GM12878 (cell line): ENCODE measurements around the gene COL5A1.

Experiments
- ATF2 ChIP-seq: IDR thresholded peaks from 2 replicates; pipeline ENCODE4 v1.6.1; 2012; ENCODE audit warnings: low read length, inconsistent platforms
- ELK1 ChIP-seq: IDR thresholded peaks from 2 replicates; pipeline ENCODE4 v1.6.1; 2012; ENCODE audit warnings: low read depth, low read length, improper control_type of control experiment
- FOXM1 ChIP-seq: IDR thresholded peaks from 2 replicates; pipeline ENCODE4 v1.6.1; 2012; ENCODE audit warnings: low read depth, mild to moderate bottlenecking, inconsistent platforms, low read length, moderate library complexity
- GABPA ChIP-seq: IDR thresholded peaks from 2 replicates; pipeline ENCODE4 v1.6.1; 2014; ENCODE audit warnings: antibody characterized with exemption, low read depth, mild to moderate bottlenecking, inconsistent platforms
- POLR2A ChIP-seq: IDR thresholded peaks from 2 replicates; pipeline ENCODE4 v1.6.1; 2011; ENCODE audit warnings: low read depth, mild to moderate bottlenecking, low read length
- RCOR1 ChIP-seq: conservative IDR thresholded peaks from 2 replicates; pipeline ENCODE4 v1.6.1; 2012; ENCODE audit warnings: low read depth, low read length, improper control_type of control experiment
- SMC3 ChIP-seq: IDR thresholded peaks from 2 replicates; pipeline ENCODE4 v1.6.1; 2011; ENCODE audit warnings: low read length, improper control_type of control experiment, borderline replicate concordance
- TAF1 ChIP-seq: IDR thresholded peaks from 2 replicates; pipeline ENCODE4 v1.6.1; 2011; ENCODE audit warnings: mild to moderate bottlenecking, low read depth, low read length, borderline replicate concordance

GRCh38 chr9:134595014-134595413 is 46.6 kb upstream of the COL5A1 start:
- no peak for TF ChIP-seq RCOR1
- no peak for TF ChIP-seq ATF2
- no peak for TF ChIP-seq SMC3
- no peak for TF ChIP-seq POLR2A
- no peak for TF ChIP-seq TAF1
- TF ChIP-seq ELK1 = no peak
- TF ChIP-seq GABPA = no peak
- no peak for TF ChIP-seq FOXM1
